IMR-90 (cell line): ENCODE data around the gene LTB4R. TPM values are rescaled to one million over a fixed set of nuclear protein-coding genes. Genes with fewer than 3 reads are reported as not detected.

ENCODE experiments used
- ATAC-seq: fragments of 200-7000 bp; cut with Tn5 transposase; 2 replicates; pipeline ENCODE4 v1.9.1; 2020; ENCODE audit warnings: low read depth, mild to moderate bottlenecking, moderate library complexity
- BruUV-seq: library from RNA; stranded (reverse); fragments of 400-500 nt; replicated peaks from 2 replicates; lab custom pipeline; 2021; lab: Mats Ljungman, UMichigan
- CTCF ChIA-PET: fragments of 300-600 bp; formaldehyde crosslinking; extraction: SDS; loops from one replicate; lab custom pipeline; 2021; ENCODE audit warnings: antibody characterized with exemption; lab: Yijun Ruan, JAX
- POLR2A ChIA-PET: fragments of 300-600 bp; sonication (Branson Sonifier 250); formaldehyde crosslinking; loops from one replicate; lab custom pipeline; 2022; ENCODE audit warnings: antibody characterized with exemption; ENCODE audit not compliant: unreplicated experiment; lab: Charles Lee
- DNase-seq: peaks from one replicate; pipeline ENCODE4 v3.0.0; 2013
- H2AFZ ChIP-seq: replicated peaks from 2 replicates; pipeline ENCODE3; 2013; ENCODE audit warnings: low read length, mild to moderate bottlenecking; ENCODE audit not compliant: poor library complexity
- H2AK5ac ChIP-seq: 2 replicates; pipeline ENCODE4 v1.6.1; 2013; ENCODE audit warnings: low read depth, low read length, inconsistent platforms
- H2AK9ac ChIP-seq: replicated peaks from 2 replicates; pipeline ENCODE3; 2013; ENCODE audit warnings: mild to moderate bottlenecking, low read depth, low read length, moderate library complexity; ENCODE audit not compliant: poor library complexity
- H2BK120ac ChIP-seq: 2 replicates; pipeline ENCODE4 v1.6.1; 2013; ENCODE audit warnings: low read depth, low read length, inconsistent platforms
- H2BK15ac ChIP-seq: 3 replicates; pipeline ENCODE4 v1.6.1; 2013; ENCODE audit warnings: low read depth, low read length, inconsistent platforms
- H2BK20ac ChIP-seq: 2 replicates; pipeline ENCODE4 v1.6.1; 2013; ENCODE audit warnings: low read depth, mild to moderate bottlenecking, inconsistent platforms, low read length, moderate library complexity
- H2BK5ac ChIP-seq: 2 replicates; pipeline ENCODE4 v1.6.1; 2013; ENCODE audit warnings: mild to moderate bottlenecking, low read depth, low read length, inconsistent platforms; ENCODE audit not compliant: poor library complexity, severe bottlenecking
- H3K14ac ChIP-seq: replicated peaks from 2 replicates; pipeline ENCODE4 v1.6.1; 2013; ENCODE audit warnings: low read depth, low read length, inconsistent platforms
- H3K18ac ChIP-seq: 2 replicates; pipeline ENCODE4 v1.6.1; 2013; ENCODE audit warnings: low read depth, low read length, control low read depth
- H3K23ac ChIP-seq: 2 replicates; pipeline ENCODE4 v1.6.1; 2013; ENCODE audit warnings: low read depth, low read length, inconsistent platforms
- H3K27ac ChIP-seq: 2 replicates; pipeline ENCODE4 v1.5.1; 2013; ENCODE audit warnings: mild to moderate bottlenecking, control low read depth, low read length; ENCODE audit not compliant: insufficient read depth
- H3K27me3 ChIP-seq: 2 replicates; pipeline ENCODE4 v1.6.1; 2013; ENCODE audit warnings: low read length; ENCODE audit not compliant: control insufficient read depth, insufficient read depth
- H3K36me3 ChIP-seq: 2 replicates; pipeline ENCODE4 v1.6.1; 2013; ENCODE audit warnings: low read length, mixed read lengths; ENCODE audit not compliant: control insufficient read depth, insufficient read depth
- H3K4ac ChIP-seq: 2 replicates; pipeline ENCODE4 v1.6.1; 2013; ENCODE audit warnings: low read depth, low read length, inconsistent platforms
- H3K4me1 ChIP-seq: 2 replicates; pipeline ENCODE4 v1.6.1; 2013; ENCODE audit warnings: low read length, mixed read lengths; ENCODE audit not compliant: control insufficient read depth, insufficient read depth
- H3K4me2 ChIP-seq: 2 replicates; pipeline ENCODE4 v1.6.1; 2013; ENCODE audit warnings: low read depth, mild to moderate bottlenecking, control low read depth, low read length, moderate library complexity
- H3K4me3 ChIP-seq: 2 replicates; pipeline ENCODE4 v1.5.1; 2013; ENCODE audit warnings: low read depth, mild to moderate bottlenecking, control low read depth, low read length, moderate library complexity; ENCODE audit not compliant: insufficient read depth
- H3K56ac ChIP-seq: 2 replicates; pipeline ENCODE4 v1.6.1; 2013; ENCODE audit warnings: low read length, inconsistent platforms; ENCODE audit not compliant: insufficient read depth; ENCODE audit errors: extremely low read depth
- H3K79me1 ChIP-seq, 2 experiments: 2 replicates each; pipeline ENCODE4 v1.6.1; 2013; ENCODE audit warnings: low read length in 2 of 2, inconsistent platforms in 1 of 2, low read depth in 1 of 2
- H3K9ac ChIP-seq: 2 replicates; pipeline ENCODE4 v1.6.1; 2013; ENCODE audit warnings: low read depth, low read length, control low read depth
- H3K9me1 ChIP-seq: 2 replicates; pipeline ENCODE4 v1.6.1; 2013; ENCODE audit warnings: low read length, inconsistent platforms; ENCODE audit not compliant: insufficient read depth
- H3K9me3 ChIP-seq: 2 replicates; pipeline ENCODE4 v1.6.1; 2013; ENCODE audit warnings: low read length; ENCODE audit not compliant: control insufficient read depth, insufficient read depth
- H4K20me1 ChIP-seq: 2 replicates; pipeline ENCODE4 v1.6.1; 2013; ENCODE audit warnings: low read length, inconsistent platforms; ENCODE audit not compliant: insufficient read depth
- H4K5ac ChIP-seq: 2 replicates; pipeline ENCODE4 v1.6.1; 2013; ENCODE audit warnings: mild to moderate bottlenecking, low read depth, low read length, control low read depth
- H4K8ac ChIP-seq, 2 experiments: 2 replicates each; pipeline ENCODE4 v1.6.1; 2013; ENCODE audit warnings: low read depth in 2 of 2, low read length in 2 of 2, control low read depth in 1 of 2, inconsistent platforms in 1 of 2
- H4K91ac ChIP-seq: 2 replicates; pipeline ENCODE4 v1.6.1; 2013; ENCODE audit warnings: low read depth, low read length, inconsistent platforms; ENCODE audit not compliant: insufficient read depth
- BHLHE40 ChIP-seq: fragments of 150-350 bp; IDR thresholded peaks from 2 replicates; pipeline ENCODE4 v1.6.1; 2016; ENCODE audit warnings: mild to moderate bottlenecking, low read depth, low read length
- MAFK ChIP-seq: IDR thresholded peaks from 2 replicates; pipeline ENCODE4 v1.6.1; 2012; ENCODE audit warnings: low read depth, low read length, improper control_type of control experiment
- MAZ ChIP-seq: IDR thresholded peaks from 2 replicates; pipeline ENCODE4 v1.6.1; 2012; ENCODE audit warnings: low read depth, mild to moderate bottlenecking, low read length, improper control_type of control experiment, moderate library complexity, borderline replicate concordance
- RAD21 ChIP-seq: IDR thresholded peaks from 2 replicates; pipeline ENCODE4 v1.6.1; 2012; ENCODE audit warnings: low read length, improper control_type of control experiment
- SMC3 ChIP-seq: fragments of 150-350 bp; IDR thresholded peaks from 2 replicates; pipeline ENCODE4 v1.6.1; 2016; ENCODE audit warnings: low read depth, mild to moderate bottlenecking, antibody characterized with exemption, low read length, moderate library complexity
- WGBS, 2 experiments: methylation state at CpG; one replicate each; pipeline versions ENCODE4 v1.1.5 to v1.1.7; 2013; ENCODE audit warnings: missing lambda C conversion rate in 2 of 2; ENCODE audit not compliant: insufficient read length in 1 of 2; ENCODE audit errors: extremely low coverage in 2 of 2; 5-methylcytosine and 5-hydroxymethylcytosine counted together
- dilution Hi-C: fragments of 300-500 bp; cut with HindIII; formaldehyde crosslinking; loops from one replicate; pipeline ENCODE4 v1.14.3; 2018; ENCODE audit warnings: low sequenced_read_pairs; ENCODE audit not compliant: unreplicated experiment
- in situ Hi-C: fragments of 300-500 bp; cut with MboI; formaldehyde crosslinking; loops from 3 replicates; pipeline ENCODE4 v1.14.3; 2019; ENCODE audit warnings: low sequenced_read_pairs, inconsistent platforms, mixed read lengths
- intact Hi-C: fragments of 100-400 bp; cut with micrococcal nuclease; formaldehyde crosslinking; loops from 2 replicates; pipeline ENCODE4 v1.10.0; 2022
- polyA plus RNA-seq, 3 experiments: library from polyadenylated mRNA; depleted of rRNA; stranded (reverse); fragments of >200 nt; gene quantifications; 2 replicates each; pipeline ENCODE4 v1.2.3, GENCODE V29; 2012; ENCODE audit warnings: low replicate concordance in 1 of 3
- total RNA-seq: library from RNA; depleted of rRNA; stranded (reverse); fragments of >200 nt; gene quantifications from 2 replicates; pipeline ENCODE4 v1.2.3, GENCODE V29; 2012
- TF ChIP-seq, protein P1 (sequence below): conservative IDR thresholded peaks from 2 replicates; pipeline ENCODE4 v1.5.1; 2012; ENCODE audit warnings: mild to moderate bottlenecking, low read depth, low read length, improper control_type of control experiment

LTB4R gene
- total and polyA plus RNA-seq, 2 of the 4 experiments (the other 2 are of a cell fraction), result 0.18 to 2.3 TPM

GRCh38 chr14:24360281-24360680, 49.0 kb downstream of the LTB4R start:
- no peak overlapping the region for H4K8ac ChIP-seq
- no peaks in the 10 kb centered on the region; the same call in 1 of the 2 replicates for H3K27me3 ChIP-seq
- no peak overlapping the region for H3K14ac ChIP-seq
- no peak overlapping the region for H3K4me2 ChIP-seq
- H3K36me3 ChIP-seq, result no peaks in the 10 kb centered on the region
- no peak overlapping the region for H2AK5ac ChIP-seq
- no TSS peak for BruUV-seq
- no peaks in the 10 kb centered on the region for H3K9me3 ChIP-seq
- DNase-seq (no peak), ATAC-seq (no peak)
- no peak overlapping the region for H2BK5ac ChIP-seq
- no peak overlapping the region for H3K23ac ChIP-seq
- H4K5ac ChIP-seq, result no peak overlapping the region
- POLR2A ChIA-PET, result no interaction called here
- H2AFZ ChIP-seq, result no peak overlapping the region
- no peak overlapping the region for H3K9ac ChIP-seq
- no peak overlapping the region for H3K56ac ChIP-seq
- dilution Hi-C loops, result no loop called here
- in situ Hi-C loops, result loop anchor here (10.0 kb wide), 1 partner anchor 75 kb away; no protein-coding TSS in a partner anchor
- H4K20me1 ChIP-seq, result no peaks in the 10 kb centered on the region
- H4K91ac ChIP-seq, result no peak overlapping the region
- peaks cover 5% of the 10 kb centered on the region; the same call in 1 of the 2 replicates for H3K4me1 ChIP-seq
- no peak overlapping the region for H3K18ac ChIP-seq
- H2BK15ac ChIP-seq, result no peak overlapping the region
- no peak overlapping the region for H2BK20ac ChIP-seq
- H3K4me3 ChIP-seq, result no peak overlapping the region
- no peak overlapping the region for H2AK9ac ChIP-seq
- no peak overlapping the region for H2BK120ac ChIP-seq
- H3K79me1 ChIP-seq, result no peaks in the 10 kb centered on the region
- CTCF ChIA-PET, result no interaction called here
- TF ChIP-seq SMC3, result no peak
- no peak for TF ChIP-seq BHLHE40
- TF ChIP-seq RAD21, result no peak
- TF ChIP-seq MAZ, result no peak
- TF ChIP-seq, protein P1, sequence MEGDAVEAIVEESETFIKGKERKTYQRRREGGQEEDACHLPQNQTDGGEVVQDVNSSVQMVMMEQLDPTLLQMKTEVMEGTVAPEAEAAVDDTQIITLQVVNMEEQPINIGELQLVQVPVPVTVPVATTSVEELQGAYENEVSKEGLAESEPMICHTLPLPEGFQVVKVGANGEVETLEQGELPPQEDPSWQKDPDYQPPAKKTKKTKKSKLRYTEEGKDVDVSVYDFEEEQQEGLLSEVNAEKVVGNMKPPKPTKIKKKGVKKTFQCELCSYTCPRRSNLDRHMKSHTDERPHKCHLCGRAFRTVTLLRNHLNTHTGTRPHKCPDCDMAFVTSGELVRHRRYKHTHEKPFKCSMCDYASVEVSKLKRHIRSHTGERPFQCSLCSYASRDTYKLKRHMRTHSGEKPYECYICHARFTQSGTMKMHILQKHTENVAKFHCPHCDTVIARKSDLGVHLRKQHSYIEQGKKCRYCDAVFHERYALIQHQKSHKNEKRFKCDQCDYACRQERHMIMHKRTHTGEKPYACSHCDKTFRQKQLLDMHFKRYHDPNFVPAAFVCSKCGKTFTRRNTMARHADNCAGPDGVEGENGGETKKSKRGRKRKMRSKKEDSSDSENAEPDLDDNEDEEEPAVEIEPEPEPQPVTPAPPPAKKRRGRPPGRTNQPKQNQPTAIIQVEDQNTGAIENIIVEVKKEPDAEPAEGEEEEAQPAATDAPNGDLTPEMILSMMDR, result no peak
- TF ChIP-seq MAFK, result no peak
- intact Hi-C loops, result no loop called here
- no peak overlapping the region for H3K27ac ChIP-seq
- WGBS, 2 experiments, result no CpG with 5 or more reads among the region's 3 CpGs
- H3K4ac ChIP-seq, result no peak overlapping the region
- H3K9me1 ChIP-seq, result peaks cover 6% of the 10 kb centered on the region; the same call in 1 of the 2 replicates
